Retinal pigment epithelial cell (primary cell): Measurements from ENCODE around the gene RERE.

Experiments
- DNase-seq: peaks from one replicate; pipeline ENCODE4 v3.0.0-alpha.2; 2010; ENCODE audit warnings: low read depth
- H3K4me3 ChIP-seq: 2 replicates; pipeline ENCODE4 v1.5.1; 2011; ENCODE audit warnings: mild to moderate bottlenecking, low read length, control low read depth, moderate library complexity
- TF ChIP-seq, protein P1 (sequence below): conservative IDR thresholded peaks from 2 replicates; pipeline ENCODE4 v1.5.1; 2011; ENCODE audit warnings: low read depth, low read length, control low read depth, inconsistent platforms

The RERE gene

DNA sequence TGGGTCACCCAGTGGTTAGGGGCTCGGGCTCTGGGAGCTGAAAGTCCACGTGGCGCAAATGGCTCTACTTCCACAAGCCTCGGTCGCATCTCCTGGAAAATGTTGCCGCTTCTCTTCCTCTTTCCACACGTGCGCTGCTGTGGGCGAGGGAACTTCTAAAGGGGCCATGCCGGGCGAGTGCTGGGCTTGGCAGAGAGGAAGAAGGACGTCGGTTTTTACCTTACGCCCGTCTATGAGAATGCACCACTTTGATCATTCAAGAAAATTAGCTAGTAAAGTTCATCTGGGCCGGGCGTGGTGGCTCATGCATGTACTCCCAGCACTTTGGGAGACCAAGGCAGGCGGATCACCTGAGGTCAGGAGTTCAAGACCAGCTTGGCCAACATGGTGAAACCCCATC lies 489.2 kb downstream of the RERE start:
- TF ChIP-seq, protein P1, sequence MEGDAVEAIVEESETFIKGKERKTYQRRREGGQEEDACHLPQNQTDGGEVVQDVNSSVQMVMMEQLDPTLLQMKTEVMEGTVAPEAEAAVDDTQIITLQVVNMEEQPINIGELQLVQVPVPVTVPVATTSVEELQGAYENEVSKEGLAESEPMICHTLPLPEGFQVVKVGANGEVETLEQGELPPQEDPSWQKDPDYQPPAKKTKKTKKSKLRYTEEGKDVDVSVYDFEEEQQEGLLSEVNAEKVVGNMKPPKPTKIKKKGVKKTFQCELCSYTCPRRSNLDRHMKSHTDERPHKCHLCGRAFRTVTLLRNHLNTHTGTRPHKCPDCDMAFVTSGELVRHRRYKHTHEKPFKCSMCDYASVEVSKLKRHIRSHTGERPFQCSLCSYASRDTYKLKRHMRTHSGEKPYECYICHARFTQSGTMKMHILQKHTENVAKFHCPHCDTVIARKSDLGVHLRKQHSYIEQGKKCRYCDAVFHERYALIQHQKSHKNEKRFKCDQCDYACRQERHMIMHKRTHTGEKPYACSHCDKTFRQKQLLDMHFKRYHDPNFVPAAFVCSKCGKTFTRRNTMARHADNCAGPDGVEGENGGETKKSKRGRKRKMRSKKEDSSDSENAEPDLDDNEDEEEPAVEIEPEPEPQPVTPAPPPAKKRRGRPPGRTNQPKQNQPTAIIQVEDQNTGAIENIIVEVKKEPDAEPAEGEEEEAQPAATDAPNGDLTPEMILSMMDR: no peak

DNA sequence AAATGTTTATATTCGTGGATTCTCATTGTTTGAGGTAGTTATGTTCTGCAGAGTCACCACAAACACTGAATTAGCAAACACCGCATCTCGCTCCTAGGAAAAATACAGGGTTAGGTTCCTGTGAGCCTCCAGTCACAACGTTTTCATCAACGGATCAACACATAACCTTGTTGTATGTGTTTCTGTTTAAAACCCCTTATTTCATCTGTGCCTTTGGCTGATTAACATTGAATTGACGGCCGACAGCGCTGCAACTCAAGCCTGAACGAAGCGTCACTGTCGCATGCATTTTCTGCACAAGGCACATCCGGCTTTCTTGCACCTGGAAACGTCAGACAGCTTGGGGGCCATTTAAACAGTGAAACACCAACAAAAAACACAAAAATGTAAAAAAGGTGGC lies 491.2 kb downstream of the RERE start:
- DNase-seq: no peak
- no peak overlapping the region for H3K4me3 ChIP-seq
- TF ChIP-seq, protein P1: no peak

More for the DNA sequence above, 489.2 kb downstream of the RERE start:
- no peak overlapping the region for H3K4me3 ChIP-seq
- DNase-seq: no peak

DNA sequence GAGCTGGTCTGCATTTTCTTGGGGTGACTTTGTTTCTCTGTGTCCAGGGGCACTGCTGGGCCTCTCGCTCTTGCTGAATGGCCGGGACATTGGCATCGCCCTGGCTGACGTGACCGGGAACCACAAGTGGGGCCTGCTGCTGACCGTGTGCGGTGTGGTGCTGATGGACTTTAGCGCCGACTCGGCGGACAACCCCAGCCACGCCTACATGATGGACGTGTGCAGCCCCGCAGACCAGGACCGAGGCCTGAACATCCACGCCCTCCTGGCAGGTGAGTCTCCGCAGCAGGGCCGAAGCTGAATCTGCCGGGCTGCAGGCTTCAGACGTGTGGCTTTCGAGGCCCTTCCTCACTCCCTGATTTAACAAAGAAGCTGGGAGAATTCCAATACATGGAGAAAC lies 491.7 kb downstream of the RERE start:
- DNase-seq: no peak
- no peak overlapping the region for H3K4me3 ChIP-seq
- TF ChIP-seq, protein P1: no peak

DNA sequence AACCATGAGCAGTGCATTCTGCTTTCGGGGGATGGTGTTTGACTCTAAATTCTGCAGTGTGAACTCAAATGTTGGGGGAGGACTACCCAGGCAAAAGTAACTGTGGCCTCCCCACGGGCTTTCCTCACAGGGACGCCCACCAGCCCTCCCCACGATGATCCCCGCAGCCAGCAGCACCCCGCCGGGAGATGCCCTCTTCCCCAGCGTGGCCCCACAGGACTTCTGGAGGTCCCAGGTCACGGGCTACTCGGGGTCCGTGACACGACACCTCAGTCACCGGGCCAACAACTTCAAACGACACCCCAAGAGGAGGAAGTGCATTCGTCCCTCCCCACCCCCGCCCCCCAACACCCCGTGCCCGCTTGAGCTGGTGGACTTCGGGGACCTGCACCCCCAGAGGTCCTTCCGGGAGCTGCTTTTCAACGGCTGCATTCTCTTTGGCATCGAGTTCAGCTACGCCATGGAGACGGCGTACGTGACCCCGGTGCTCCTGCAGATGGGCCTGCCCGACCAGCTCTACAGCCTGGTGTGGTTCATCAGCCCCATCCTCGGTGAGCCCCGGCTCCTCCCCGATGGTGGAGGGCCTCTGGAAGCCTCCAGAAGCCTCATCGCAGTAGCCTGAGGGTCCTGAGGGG lies 493.1 kb downstream of the RERE start:
- no peak overlapping the region for H3K4me3 ChIP-seq
- TF ChIP-seq, protein P1: no peak
- no peak for DNase-seq

DNA sequence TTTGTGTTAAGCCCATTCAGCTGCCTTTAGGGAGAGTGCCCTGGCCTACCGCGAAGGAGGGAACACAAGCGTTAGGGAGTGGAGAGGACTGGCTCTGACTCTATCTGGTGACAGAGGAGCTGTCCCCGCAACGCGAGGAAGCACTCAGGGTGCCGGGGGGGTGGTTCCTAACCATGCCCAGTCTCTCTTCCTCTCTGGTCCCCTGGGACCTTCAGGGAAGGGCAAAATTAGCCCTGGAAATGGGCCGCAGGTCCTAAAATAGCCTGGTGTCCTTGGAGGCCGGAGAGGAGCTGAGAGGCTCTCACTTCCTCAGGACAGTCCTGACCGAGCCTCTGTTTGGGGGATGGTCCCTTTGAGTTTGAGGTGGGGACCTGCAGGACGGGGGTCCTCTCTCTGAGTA lies 493.7 kb downstream of the RERE start:
- TF ChIP-seq, protein P1: no peak
- no peak overlapping the region for H3K4me3 ChIP-seq
- no peak for DNase-seq

DNA sequence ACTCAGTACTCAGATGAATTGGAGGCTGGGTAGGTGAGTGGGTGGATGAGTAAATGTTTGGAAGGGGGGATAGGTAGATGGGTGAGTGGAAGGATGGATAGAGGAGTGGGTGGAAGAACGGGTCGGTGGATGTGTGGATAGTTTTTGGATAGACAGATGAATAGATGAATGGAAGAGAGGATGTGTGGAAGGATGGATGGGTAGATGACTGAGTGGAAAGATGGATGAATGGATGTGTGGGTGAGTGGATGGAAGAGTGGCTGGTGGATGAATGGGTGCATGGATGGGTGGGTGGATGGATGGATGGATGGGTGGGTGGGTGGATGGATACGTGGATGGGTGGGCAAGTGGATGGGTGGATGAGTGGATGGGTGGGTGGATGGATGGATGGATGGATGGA lies 495.8 kb downstream of the RERE start:
- H3K4me3 ChIP-seq: no peak overlapping the region
- TF ChIP-seq, protein P1: no peak
- no peak for DNase-seq

DNA sequence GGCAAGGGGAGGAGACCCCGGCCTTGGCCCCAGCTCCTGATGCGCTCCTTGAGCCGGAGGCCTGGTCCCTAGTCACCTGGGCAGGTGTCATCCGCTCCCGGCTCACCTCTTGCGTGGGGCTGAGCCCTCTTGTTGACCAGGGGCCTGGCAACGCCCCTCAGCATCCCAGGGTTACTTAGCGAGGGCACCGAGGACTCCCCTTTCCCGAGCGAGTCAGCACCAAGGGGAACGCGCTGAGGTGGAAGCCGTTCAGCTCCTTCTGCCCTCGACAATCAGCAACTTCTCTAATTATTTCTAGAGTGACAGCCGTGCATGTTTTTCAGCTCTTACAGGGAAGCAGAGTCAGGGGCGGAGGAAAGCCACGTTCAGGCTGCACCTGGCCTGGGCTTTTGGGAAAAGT lies 499.0 kb downstream of the RERE start:
- TF ChIP-seq, protein P1: no peak
- peak overlapping the region; percentile 56 for H3K4me3 ChIP-seq
- no peak for DNase-seq
